ENCODE results near the gene AKR1C8. TPM values are rescaled to one million over a fixed set of nuclear protein-coding genes. Genes with fewer than 3 reads are reported as not detected.
"Not testable (repeated sequence)": the region's sequence is repeated elsewhere in the genome, so short reads cannot be mapped to it uniquely, and the experiment has no call there.

The AKR1C8 gene
- total RNA-seq: not detected in 2 replicates

GRCh38 chr10:5184987-5185775 is at the start of gene AKR1C8:
Gene AKR1C8, minus strand, starts transcription at chr10:5185150. Its CDS starts 46 bp downstream, at chr10:5185104.
- Mint-ChIP-seq H3K36me3 (ENCODE audit: low read depth) (no peaks in the 10 kb centered on the region), H3K4me3 (no peak within 1 kb of the TSS), H3K4me1 (no peaks in the 10 kb centered on the region), H3K27me3 (no peaks in the 10 kb centered on the region), H3K27ac (no peak within 1 kb of the TSS), H3K9me3 (peaks cover 4% of the 10 kb centered on the region)
- intact Hi-C loops (cut with micrococcal nuclease): no loop called here
- no peak for DNase-seq

- Mint-ChIP-seq H3K27ac (no peak overlapping the region), H3K4me3 (no peak overlapping the region), H3K36me3 (ENCODE audit: low read depth) (peaks cover 2% of the 10 kb centered on the region), H3K9me3 (peaks cover 33% of the 10 kb centered on the region), H3K27me3 (no peaks in the 10 kb centered on the region), H3K4me1 (no peaks in the 10 kb centered on the region)
- no peak for DNase-seq
- intact Hi-C loops (cut with micrococcal nuclease): no loop called here
These were observed 49.3 kb upstream of the AKR1C8 start for GRCh38 chr10:5234106-5234860.

- Mint-ChIP-seq H3K4me1 (no peaks in the 10 kb centered on the region), H3K9me3 (peaks cover 27% of the 10 kb centered on the region), H3K27ac (no peak overlapping the region), H3K36me3 (ENCODE audit: low read depth) (peaks cover 2% of the 10 kb centered on the region), H3K27me3 (no peaks in the 10 kb centered on the region), H3K4me3 (no peak overlapping the region)
- DNase-seq: no peak
- intact Hi-C loops (cut with micrococcal nuclease): no loop called here
These were observed 48.4 kb upstream of the AKR1C8 start for GRCh38 chr10:5233324-5233723.

- no peaks in the 10 kb centered on the region for H3K27me3 Mint-ChIP-seq
- DNase-seq: no peak
- H3K36me3 Mint-ChIP-seq (ENCODE audit: low read depth): no peaks in the 10 kb centered on the region
- no peak overlapping the region for H3K4me3 Mint-ChIP-seq
- intact Hi-C loops (cut with micrococcal nuclease): no loop called here
- peaks cover 2% of the 10 kb centered on the region for H3K9me3 Mint-ChIP-seq
- no peaks in the 10 kb centered on the region for H3K4me1 Mint-ChIP-seq
- H3K27ac Mint-ChIP-seq: no peak overlapping the region
These were observed 44.1 kb upstream of the AKR1C8 start for GRCh38 chr10:5229019-5229418.

GRCh38 chr10:5222942-5223341 is 38.0 kb upstream of the AKR1C8 start:
- H3K27ac Mint-ChIP-seq; H3K4me3 Mint-ChIP-seq; H3K27me3 Mint-ChIP-seq; H3K4me1 Mint-ChIP-seq; DNase-seq; intact Hi-C loops (cut with micrococcal nuclease); H3K9me3 Mint-ChIP-seq; H3K36me3 Mint-ChIP-seq (ENCODE audit: low read depth): not testable (repeated sequence)

GRCh38 chr10:5219262-5219661 is 34.3 kb upstream of the AKR1C8 start:
- Mint-ChIP-seq H3K27me3 (no peaks in the 10 kb centered on the region), H3K27ac (no peak overlapping the region), H3K4me1 (no peaks in the 10 kb centered on the region), H3K36me3 (ENCODE audit: low read depth) (no peaks in the 10 kb centered on the region), H3K4me3 (no peak overlapping the region), H3K9me3 (peaks cover 9% of the 10 kb centered on the region)
- intact Hi-C loops (cut with micrococcal nuclease): no loop called here
- DNase-seq: no peak

GRCh38 chr10:5216801-5217200 is 31.9 kb upstream of the AKR1C8 start:
- Mint-ChIP-seq H3K9me3 (peaks cover 6% of the 10 kb centered on the region), H3K36me3 (ENCODE audit: low read depth) (no peaks in the 10 kb centered on the region), H3K4me1 (no peaks in the 10 kb centered on the region), H3K27ac (no peak overlapping the region), H3K27me3 (no peaks in the 10 kb centered on the region), H3K4me3 (no peak overlapping the region)
- DNase-seq: no peak
- intact Hi-C loops (cut with micrococcal nuclease): no loop called here

GRCh38 chr10:5211696-5212536 is 27.0 kb upstream of the AKR1C8 start:
- H3K4me3 Mint-ChIP-seq: no peak overlapping the region
- no peak overlapping the region for H3K27ac Mint-ChIP-seq
- intact Hi-C loops (cut with micrococcal nuclease): no loop called here
- peaks cover 10% of the 10 kb centered on the region for H3K9me3 Mint-ChIP-seq
- H3K36me3 Mint-ChIP-seq (ENCODE audit: low read depth): no peaks in the 10 kb centered on the region
- no peak for DNase-seq
- H3K4me1 Mint-ChIP-seq: no peaks in the 10 kb centered on the region
- peaks cover 3% of the 10 kb centered on the region for H3K27me3 Mint-ChIP-seq

- intact Hi-C loops (cut with micrococcal nuclease); H3K27ac Mint-ChIP-seq; DNase-seq; H3K4me1 Mint-ChIP-seq; H3K4me3 Mint-ChIP-seq; H3K9me3 Mint-ChIP-seq; H3K36me3 Mint-ChIP-seq (ENCODE audit: low read depth): not testable (repeated sequence)
- peaks cover 11% of the 10 kb centered on the region for H3K27me3 Mint-ChIP-seq
These were observed 25.3 kb upstream of the AKR1C8 start for GRCh38 chr10:5210261-5210660.

- DNase-seq; H3K27ac Mint-ChIP-seq; H3K4me3 Mint-ChIP-seq; H3K4me1 Mint-ChIP-seq; H3K9me3 Mint-ChIP-seq; H3K36me3 Mint-ChIP-seq (ENCODE audit: low read depth); intact Hi-C loops (cut with micrococcal nuclease): not testable (repeated sequence)
- H3K27me3 Mint-ChIP-seq: peaks cover 11% of the 10 kb centered on the region
These were observed 24.8 kb upstream of the AKR1C8 start for GRCh38 chr10:5209776-5210175.

GRCh38 chr10:5206799-5207198 is 21.8 kb upstream of the AKR1C8 start:
- Mint-ChIP-seq H3K27me3 (peaks cover 18% of the 10 kb centered on the region), H3K27ac (no peak overlapping the region), H3K4me1 (peaks cover 5% of the 10 kb centered on the region), H3K9me3 (peaks cover 15% of the 10 kb centered on the region), H3K4me3 (no peak overlapping the region), H3K36me3 (ENCODE audit: low read depth) (no peaks in the 10 kb centered on the region)
- intact Hi-C loops (cut with micrococcal nuclease): no loop called here
- no peak for DNase-seq

- intact Hi-C loops (cut with micrococcal nuclease): no loop called here
- peaks cover 9% of the 10 kb centered on the region for H3K9me3 Mint-ChIP-seq
- DNase-seq: no peak
- no peak overlapping the region for H3K4me3 Mint-ChIP-seq
- H3K27ac Mint-ChIP-seq: no peak overlapping the region
- H3K36me3 Mint-ChIP-seq (ENCODE audit: low read depth): no peaks in the 10 kb centered on the region
- H3K4me1 Mint-ChIP-seq: no peaks in the 10 kb centered on the region
- peaks cover 9% of the 10 kb centered on the region for H3K27me3 Mint-ChIP-seq
These were observed 14.4 kb upstream of the AKR1C8 start for GRCh38 chr10:5199398-5199797.

- peaks cover 3% of the 10 kb centered on the region for H3K9me3 Mint-ChIP-seq
- H3K4me3 Mint-ChIP-seq: no peak overlapping the region
- intact Hi-C loops (cut with micrococcal nuclease): no loop called here
- peaks cover 6% of the 10 kb centered on the region for H3K27me3 Mint-ChIP-seq
- H3K27ac Mint-ChIP-seq: no peak overlapping the region
- DNase-seq: no peak
- H3K36me3 Mint-ChIP-seq (ENCODE audit: low read depth): no peaks in the 10 kb centered on the region
- no peaks in the 10 kb centered on the region for H3K4me1 Mint-ChIP-seq
These were observed 13.4 kb upstream of the AKR1C8 start for GRCh38 chr10:5198386-5198785.

- intact Hi-C loops (cut with micrococcal nuclease): no loop called here
- Mint-ChIP-seq H3K36me3 (ENCODE audit: low read depth) (no peaks in the 10 kb centered on the region), H3K4me1 (no peaks in the 10 kb centered on the region), H3K4me3 (no peak within 1 kb of the TSS), H3K9me3 (peaks cover 3% of the 10 kb centered on the region), H3K27ac (no peak within 1 kb of the TSS), H3K27me3 (peaks cover 5% of the 10 kb centered on the region)
- DNase-seq: no peak
These were observed 11.8 kb upstream of the AKR1C8 start, which contains the start of gene AKR1C4 for GRCh38 chr10:5196702-5197113. Gene AKR1C4, plus strand, starts transcription at chr10:5196837. Its CDS starts 31 bp downstream, at chr10:5196868.

Measured in activated CD4-positive, alpha-beta T cell treated with anti-CD3 and anti-CD28 coated beads, Interleukin-2, amount 10 ng/mL, durations not matched to agents 24 days and 14 days (primary cell).